HG03565 (cell line): Measurements from ENCODE around the gene FOXS1.

Experiments
- ATAC-seq: cut with Tn5 transposase; IDR thresholded peaks from one replicate; pipeline ENCODE4 v1.9.1; 2021; ENCODE audit warnings: mild to moderate bottlenecking, moderate library complexity; ENCODE audit not compliant: unreplicated experiment

FOXS1 gene

DNA sequence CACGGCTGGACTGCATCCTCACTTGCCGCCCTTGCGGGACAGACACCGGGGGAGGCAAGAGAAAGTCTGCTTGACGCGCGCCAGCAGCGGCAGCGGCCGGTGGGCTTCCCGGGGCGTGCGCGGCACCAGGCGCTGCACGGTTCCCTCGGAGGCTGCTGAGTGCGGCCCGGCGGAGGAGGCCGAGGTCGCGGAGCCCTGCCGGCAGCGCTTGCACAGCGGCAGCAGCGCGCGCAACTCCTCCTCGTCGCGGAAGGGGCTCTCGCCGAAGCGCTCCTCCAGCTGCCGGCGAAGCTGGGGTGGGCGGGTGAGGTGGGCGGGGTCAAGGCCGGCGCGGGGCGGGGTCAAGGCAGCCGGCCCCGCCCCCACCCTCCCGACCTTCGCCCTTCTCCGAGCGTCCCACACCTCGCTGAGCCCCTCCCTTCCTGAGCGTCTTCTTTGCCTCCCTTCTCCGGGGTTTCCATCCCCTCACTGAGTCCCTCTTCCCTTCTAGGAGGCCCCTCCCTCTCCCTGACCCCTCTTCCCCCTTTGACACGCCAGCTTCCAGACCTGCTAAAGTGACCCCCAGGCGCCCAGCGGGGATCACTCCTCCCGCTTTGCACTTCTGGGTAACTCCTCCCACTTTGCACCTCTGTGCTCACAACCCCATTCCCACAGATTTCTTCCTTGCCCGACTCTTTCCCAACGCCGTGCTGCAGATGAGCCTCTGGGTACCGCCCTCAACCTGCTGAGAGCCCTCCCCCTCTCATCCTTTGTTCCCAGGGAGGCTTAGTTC lies 16.2 kb upstream of the FOXS1 start:
- no peak for ATAC-seq

DNA sequence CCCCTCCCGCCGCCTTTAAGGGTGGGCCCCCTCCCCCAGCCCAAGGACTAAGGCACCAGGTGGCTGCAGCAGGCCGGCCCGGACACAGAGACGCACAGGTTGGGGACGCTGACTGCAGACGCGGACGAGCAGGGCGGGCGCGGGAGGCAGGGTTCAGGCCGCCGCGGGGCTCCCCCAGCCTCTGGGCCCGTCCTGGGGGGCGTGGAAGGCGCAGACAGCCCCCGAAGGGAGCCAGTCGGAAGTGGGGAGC lies 15.7 kb upstream of the FOXS1 start:
- ATAC-seq, result no peak

DNA sequence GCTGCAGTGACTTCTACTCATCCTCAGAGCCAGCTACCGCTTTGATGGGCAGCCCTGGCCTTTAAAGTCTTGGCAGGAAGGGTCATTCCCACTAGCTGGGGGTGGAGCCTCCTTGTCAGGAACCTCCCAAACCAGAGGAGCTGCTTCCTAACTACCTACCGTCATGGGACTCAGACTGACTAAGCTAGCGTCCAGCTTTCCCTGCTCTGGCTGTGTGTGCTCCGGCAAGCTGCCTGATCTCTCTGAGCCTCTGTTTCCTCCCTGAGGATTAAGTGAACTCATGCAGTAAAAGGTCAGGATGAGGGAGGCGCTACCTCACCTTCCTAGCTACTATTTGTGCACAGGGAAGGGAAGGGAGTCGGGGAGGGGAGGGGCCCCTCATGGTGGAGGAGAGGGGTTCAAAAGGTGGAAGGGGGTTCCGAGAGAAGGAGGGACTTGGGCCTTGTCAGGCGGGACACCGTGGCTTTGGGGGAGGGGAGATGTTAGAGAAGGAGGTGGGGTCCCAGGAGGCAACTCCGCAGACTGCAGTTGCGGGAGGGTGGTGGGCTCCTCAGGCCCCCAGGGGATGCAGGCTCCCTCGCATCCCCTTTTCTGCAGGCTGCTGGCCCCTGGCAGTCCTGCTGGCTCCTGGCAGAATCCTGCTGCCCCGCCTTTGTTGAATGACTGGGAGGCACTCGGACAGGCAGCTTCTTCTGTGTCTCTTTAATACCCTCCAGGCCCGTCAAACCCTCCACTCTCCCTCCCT lies 15.2 kb upstream of the FOXS1 start:
- no peak for ATAC-seq

DNA sequence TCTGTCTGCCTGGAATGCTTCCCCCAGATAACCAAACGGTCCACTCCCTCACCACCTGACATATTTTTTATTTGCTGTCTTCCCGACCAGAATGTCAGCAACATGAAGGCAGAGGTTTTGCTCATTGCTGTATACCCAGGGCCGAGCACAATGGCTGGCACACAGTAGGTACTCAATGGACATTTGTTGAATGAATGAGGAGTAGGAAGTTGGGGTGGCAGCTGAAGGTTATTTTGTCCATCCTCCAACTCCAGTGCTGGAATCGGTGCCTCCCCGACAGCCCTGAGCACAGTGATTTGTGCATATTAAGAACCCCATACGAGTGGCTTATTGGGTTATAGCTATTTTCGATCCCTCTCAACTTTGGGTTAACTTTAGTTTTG lies 14.6 kb upstream of the FOXS1 start:
- no peak for ATAC-seq

DNA sequence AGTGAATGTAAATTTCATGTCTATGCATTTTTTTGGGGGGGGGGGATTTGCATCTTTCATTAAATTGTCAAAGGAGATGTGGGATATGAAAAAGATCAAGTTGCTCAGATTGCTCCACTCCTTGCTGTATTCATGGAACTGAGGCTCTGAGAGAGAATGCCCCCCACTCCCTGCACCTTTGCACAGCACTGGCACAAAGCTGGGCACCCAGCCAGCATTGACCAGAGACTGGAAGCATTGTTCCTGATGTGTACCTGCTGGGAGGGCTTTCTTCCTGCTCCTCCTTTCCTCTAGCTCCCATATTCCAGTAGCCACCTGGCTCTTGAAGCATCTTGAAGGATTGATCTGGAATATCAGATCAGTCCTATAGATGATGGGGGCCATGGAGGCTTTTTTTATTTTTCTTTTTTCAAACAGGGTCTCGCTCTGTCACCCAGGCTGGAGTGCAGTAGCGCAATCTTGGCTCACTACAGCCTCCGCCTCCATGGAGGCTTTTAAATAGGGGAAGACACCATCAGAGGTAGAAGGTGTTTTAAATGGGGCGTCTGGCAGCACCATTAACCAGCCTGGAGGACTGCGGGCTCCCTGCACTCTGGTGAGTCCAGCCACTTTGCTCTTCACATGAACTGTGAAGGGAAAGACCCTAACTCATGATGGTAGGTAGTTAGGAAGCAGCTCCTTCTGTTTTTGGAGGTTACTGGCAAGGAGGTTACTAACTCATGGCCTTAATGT lies 14.0 kb upstream of the FOXS1 start:
- no peak for ATAC-seq

DNA sequence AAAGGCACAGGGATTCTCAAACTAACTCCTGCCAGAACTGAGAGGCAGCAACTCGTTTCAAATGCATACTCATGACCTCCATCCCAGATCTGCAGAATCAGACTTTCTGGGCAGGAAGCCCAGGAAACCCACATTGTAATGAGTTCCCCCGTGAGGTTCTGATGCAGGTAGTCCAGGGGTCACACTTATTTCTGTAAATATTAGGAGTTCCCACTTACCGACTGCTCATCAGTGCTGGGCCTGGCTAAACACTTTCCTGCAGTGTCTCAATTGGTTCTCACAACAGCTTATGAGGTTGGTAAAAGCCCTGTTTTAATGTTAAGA lies 13.3 kb upstream of the FOXS1 start:
- ATAC-seq, result no peak

DNA sequence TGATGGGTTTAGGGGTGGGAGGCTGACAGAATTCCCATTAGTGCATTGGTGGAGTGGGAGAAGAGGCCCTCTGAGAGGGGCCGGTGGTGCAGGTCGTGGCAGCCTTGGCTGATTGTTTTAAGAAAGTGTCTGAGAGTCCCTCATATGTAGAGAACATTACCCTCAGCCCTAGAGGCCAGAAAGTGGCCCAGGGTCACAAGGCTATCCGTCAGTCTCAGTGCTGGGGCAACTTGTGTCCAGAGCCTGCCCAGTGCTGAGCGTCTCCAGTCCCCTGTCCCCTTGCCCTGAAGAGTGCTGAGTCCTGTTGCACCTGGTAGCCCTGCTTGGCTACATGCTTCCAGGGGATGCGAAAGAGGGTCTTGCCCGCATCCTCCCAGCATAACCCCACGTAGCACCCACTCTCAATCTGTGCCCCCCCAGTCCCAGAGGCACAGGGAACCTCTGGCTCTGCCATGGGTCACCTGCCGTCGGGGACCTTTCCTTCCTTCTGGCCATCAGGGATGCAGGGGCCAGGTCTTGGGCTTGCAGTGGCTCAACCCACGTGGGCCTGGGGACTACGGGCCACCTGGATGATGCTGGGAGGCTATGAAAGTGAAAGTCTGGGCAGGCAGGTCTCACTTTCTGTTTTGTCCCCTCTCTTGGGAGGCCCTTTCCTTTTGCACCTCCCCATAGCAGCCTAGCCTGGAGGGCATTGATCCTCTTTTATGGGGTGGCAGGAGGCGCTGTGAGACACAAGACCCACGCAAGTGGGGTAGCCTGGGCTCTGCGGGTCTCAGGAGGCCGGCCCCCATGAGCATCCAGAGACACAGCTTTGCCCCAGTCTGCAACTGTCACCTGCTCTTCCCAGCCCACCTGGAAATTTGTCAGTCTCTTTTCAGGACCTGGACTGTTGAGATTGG lies 12.7 kb upstream of the FOXS1 start:
- ATAC-seq, result no peak

DNA sequence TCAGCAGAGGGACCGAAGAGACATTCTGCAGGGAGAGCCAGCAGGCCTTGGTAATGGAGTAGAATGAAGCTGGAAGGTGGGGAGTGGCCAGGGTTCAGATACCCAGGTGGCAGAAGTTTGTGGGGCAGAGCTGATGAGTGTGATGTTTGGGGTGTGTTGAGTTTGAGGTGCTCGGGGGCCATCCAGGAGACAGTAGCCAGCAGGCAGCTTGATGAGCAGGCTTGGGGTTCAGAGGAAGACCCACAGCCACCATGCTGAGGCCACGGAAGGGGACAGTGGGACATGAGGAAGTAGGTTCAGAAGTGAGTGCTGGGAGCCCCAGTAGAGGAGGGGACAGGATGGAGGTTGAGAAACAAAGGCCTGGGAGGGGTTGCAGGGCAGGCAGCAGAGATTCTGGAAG lies 11.1 kb upstream of the FOXS1 start:
- ATAC-seq, result no peak

DNA sequence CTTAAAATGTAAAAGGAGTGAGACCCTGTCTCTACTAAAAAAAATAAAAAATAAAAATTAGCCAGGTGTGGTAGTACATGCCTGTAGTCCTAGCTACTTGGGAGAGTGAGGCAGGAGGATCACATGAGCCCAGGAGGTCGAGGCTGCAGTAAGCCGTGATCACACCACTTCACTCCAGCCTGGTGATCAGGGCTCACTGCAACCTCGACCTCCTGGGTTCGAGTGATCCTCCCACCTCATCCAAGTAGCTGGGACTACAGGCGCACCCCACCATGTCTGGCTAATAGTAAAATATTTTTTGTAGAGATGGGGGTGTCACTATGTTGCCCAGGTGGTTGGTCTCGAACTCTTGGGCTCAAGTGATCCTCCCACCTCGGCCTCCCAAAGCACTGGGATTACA lies 8.1 kb upstream of the FOXS1 start:
- no peak for ATAC-seq

DNA sequence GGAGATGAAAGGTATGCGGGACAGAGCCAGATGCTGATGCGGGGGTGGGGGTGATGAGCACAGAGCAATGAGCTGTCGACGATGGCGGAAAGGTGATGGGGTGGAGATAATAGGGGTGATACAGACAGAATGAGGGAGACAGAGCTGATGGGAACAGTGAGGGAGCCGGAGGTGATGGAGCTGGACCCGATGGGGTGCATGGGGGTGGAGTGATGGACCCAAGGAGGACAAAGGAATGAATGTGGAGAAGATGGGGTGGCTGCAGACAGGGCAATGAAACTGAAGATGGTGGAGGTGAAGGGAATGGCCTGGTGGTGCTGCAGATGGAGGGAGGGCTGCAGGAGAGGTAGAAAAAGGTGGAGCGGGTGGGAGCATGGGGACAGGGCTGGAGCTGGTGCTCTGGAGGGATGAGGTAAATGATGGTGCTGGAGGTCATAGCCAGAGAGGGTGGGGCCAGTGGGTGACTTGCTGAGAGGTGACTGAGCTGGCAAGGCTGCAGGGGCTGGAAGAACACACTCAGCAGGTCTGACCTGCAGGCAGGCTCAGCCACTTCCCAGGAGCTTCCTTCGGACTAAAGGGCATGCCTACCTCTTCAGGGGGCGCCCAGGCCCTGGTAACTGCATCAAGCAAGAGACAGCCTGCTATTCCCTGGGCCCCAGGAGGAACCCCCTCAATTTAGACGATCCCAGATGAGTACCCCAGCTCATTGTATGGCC lies 6.0 kb upstream of the FOXS1 start:
- no peak for ATAC-seq

DNA sequence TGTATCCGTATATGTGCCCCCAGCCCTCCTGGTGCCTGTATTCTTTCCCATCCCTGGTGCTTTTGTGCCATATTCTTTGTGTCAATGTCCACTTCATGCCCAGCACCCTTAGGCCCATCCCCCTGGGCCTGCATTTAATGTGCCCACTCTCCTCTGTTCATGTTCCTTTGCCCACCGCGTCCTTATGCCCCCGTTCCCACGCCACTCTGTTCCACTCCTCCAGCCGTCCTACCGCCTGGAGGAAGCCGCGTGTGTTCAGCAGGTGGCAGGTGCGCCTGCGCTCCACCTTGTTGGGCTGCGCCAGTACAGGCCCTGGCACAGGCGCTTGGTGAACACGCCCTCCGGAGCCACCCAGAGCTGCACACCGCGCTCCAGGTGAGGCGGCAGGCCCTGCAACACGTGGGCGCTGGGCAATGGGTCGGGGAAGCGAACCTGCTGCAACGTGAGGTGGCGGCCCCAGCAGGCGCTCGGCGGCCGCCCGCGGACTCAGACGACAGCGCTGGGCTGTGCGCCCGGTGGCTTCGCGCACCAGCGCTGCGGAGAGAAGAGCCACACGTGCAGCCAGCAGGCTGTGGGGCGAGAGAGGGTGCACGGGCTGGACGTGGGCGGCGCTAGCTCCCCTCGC lies 4.0 kb upstream of the FOXS1 start:
- no peak for ATAC-seq

DNA sequence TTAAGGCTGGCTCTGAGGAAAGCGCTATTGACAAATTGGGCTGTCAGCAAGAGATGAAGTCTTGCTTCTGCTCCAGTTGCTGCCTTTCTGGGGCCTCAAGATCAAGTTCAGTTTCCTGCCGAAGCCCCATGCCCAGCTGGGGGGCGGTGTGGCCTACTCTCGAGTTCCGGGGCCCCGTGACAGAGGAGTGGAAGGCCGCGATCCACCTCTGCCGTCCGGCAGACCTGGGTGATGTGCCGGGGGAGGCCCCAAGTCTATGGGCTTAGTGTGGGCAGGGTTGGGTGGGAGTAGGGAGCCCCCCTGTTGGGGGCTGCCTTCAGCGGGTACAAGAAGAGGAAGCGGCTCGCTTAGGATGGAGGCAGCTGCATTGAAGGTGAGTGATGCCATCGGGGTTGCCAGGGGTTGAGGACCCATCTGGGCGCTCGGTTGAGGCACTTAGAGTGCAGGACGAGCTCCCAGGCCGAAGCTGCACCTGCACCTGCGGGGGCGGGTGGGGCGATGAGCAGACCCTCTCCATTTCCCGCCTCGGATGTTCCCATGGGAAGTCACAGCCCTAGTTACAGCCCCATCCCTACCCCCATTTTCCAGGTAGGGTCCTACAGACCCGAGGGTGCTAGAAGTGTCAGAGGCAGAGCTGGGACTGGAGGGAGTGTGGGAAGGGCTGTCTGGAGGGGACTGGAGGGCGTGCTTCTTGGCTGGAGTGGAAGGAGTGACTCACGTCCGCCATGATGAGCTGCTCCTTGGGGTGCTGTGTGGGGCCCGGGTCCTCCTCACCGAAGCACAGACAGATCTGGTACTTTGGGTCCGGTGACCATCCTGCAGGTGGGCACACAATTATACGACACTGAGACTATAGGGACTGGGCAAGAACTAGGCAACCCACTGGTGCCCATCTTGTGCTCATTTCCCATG lies 2.9 kb upstream of the FOXS1 start:
- no peak for ATAC-seq

DNA sequence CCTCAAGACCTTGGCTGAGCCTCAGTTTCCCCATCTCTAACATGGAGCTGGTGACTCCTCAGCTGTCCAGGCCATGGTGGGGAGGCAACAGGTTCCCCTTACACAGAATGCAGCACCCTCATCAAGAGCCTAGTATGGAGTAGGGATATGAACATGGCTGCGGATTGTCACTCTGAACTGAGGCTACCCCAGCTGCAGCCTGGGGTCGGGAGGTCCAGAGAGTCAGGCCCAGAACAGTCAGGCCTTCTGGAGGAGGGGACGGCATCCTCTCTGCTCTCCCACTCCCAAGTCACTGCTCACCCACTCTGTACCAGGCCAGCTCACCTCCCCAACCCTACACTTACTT lies 1.4 kb upstream of the FOXS1 start:
- ATAC-seq, result no peak

DNA sequence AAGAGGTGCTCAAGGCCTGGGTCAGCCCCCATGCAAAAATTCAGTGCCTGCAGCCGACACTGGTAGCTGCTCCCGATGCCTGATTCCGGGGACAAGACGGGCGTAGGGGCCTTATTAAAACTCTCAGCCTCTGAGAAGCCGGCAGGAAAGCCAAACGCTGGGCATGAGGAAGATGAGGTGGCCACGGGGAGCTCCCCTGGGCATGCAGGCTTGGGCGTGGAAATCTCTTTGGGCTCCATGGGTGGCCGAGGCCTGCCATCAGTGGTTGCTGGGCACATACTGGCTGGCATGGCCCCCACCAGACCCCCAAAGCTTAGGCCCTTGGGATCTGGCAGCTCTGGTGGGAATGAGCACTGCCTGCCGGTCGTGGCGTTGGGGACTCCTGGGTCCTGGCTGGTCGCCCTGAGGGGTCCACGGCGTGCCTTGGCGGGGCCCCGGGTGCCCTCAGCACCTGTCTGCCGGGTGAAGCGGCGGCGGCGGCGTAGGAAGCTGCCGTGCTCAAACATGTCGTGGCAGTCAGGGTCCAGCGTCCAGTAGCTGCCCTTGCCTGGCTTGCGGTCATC lies 586 bp downstream of the FOXS1 start:
- ATAC-seq, result no peak

DNA sequence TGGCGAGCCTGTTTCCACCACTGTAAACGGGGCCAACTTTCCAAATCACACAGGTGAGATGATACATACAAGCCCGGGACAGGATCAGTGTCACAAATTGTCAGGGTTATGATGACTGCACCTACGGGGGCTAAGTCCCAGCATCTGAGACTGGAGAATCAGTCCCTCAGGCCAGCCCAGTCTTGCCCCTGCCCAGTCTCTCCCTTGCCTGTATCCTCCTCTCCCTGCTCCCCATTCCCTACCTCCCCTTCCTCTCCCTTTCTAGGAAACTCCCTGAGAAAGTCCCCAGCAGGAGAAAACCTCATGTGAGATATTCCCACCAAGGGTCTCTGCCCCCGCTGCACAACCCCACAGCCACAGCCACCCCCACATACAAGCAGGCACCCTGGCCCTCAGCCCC lies 1.5 kb downstream of the FOXS1 start:
- no peak for ATAC-seq

DNA sequence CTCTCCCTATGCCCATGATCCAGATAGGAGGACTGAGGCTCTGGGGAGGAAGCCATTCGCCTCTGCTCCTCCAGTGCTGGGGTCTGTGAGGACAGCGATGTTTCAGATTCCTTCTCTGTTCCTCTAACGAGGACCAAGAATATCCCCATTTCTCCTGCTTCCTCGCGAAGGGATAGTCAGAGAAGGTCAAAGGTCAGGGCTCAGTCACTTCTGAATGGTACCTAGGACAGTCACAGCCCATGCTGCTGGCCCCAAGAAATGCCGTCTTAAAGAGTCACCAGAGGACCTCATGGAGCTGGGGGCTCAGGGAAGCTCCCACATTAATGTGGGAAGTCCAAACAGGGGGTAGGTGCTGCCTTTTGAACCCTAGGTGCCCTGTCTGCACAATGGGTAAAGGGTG lies 2.1 kb downstream of the FOXS1 start:
- ATAC-seq, result no peak

DNA sequence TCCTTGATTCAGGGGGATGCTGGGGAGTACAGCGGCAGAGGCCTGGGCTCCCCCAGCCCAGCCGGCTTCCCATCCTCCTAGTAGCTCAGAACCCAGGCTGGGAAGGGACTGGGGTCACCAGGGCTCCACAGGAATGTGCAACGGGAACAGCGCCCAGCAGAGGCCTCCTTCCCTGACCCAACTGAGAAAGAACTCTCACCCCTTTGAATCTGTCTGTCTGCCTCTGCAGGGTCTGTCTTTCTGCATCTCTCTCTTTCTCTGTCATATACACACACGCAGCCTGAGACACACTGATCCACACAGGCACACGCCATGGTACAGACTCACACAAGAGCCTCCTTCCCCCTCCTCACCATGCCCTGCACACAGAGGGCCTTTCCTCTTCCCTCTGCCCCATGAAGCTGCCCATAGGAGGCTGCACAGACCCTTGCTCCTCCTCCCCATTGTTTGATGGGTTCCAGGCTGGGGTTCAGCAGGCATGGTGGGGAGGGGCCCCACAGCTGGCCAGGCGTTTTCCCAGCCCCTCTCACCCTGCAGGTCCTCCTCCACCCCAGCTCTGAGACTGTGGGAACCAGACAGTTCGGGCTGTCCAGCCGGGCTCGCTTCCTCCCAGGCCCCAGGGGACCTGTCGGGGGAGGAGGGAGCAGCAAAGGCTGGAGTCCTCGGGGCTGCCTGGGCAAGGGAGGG lies 2.8 kb downstream of the FOXS1 start:
- ATAC-seq, result no peak

DNA sequence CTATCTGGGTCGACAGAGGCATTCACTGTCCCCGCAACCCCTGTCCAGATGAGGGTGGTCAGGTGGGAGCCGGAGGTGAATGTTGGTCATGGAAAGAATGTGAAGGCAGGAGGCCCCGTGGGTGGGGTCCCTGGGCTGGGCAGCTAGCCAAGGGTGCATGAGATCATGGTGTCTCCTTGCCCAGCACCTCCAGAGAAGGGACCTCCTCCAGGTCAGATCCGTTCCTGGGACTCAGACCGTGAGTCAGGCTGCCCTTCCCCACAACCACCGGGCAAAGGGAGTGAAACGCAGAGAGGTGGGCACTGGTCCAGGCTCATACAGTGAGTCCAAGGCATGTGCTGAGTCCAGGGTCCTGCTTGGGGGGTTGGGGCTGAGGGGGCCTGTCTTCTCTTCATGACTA lies 3.5 kb downstream of the FOXS1 start:
- ATAC-seq, result no peak
